B cell (primary cell): Measurements from ENCODE around the gene TPP1. TPM values are rescaled to one million over a fixed set of nuclear protein-coding genes. Genes with fewer than 3 reads are reported as not detected.

Experiments used
- ATAC-seq: fragments of 200-7000 bp; cut with Tn5 transposase; one replicate; pipeline ENCODE4 v1.10.0; 2021; ENCODE audit warnings: low read depth, mild to moderate bottlenecking, moderate number of reproducible peaks, moderate library complexity
- CTCF ChIA-PET: fragments of 350-600 bp; sonication (Branson Sonifier 250); formaldehyde crosslinking; loops from one replicate; lab custom pipeline; 2021; ENCODE audit warnings: antibody characterized with exemption, inconsistent platforms; lab: Charles Lee
- POLR2A ChIA-PET: fragments of 350-600 bp; sonication (Branson Sonifier 250); formaldehyde crosslinking; loops from one replicate; lab custom pipeline; 2021; ENCODE audit warnings: antibody characterized with exemption; lab: Charles Lee
- DNase-seq: peaks from one replicate; pipeline ENCODE4 v3.0.0; 2013
- H2AFZ ChIP-seq: 2 replicates; pipeline ENCODE4 v1.6.1; 2012; ENCODE audit warnings: mild to moderate bottlenecking, low read depth, low read length; ENCODE audit not compliant: insufficient read depth, poor library complexity, severe bottlenecking
- H3K27ac ChIP-seq, 2 donors: 1 replicate in 1 of 2; 2 replicates in 1 of 2; pipeline ENCODE4 v1.5.1; 2012 to 2013; ENCODE audit warnings: low read length in 2 of 2, mild to moderate bottlenecking in 2 of 2, moderate library complexity in 1 of 2
- H3K27me3 ChIP-seq, 4 experiments: fragments of 200-600 bp in 1 of 4; sonication (generic) in 1 of 4; replicated peaks in 1 of 4; 1 replicate in 2 of 4; 2 replicates in 2 of 4; pipeline versions ENCODE4 v1.6.1 to v1.7.0; 2013 to 2016; ENCODE audit warnings: low read length in 3 of 4, mild to moderate bottlenecking in 2 of 4, mixed read lengths in 1 of 4, moderate library complexity in 1 of 4; ENCODE audit not compliant: insufficient read depth in 4 of 4, control insufficient read depth in 3 of 4; ENCODE audit errors: control extremely low read depth in 1 of 4
- H3K36me3 ChIP-seq, 2 experiments: replicated peaks in 1 of 2; 1 replicate in 1 of 2; 2 replicates in 1 of 2; pipeline versions ENCODE4 v1.6.1 to v1.7.1; 2013; ENCODE audit warnings: low read length in 1 of 2; ENCODE audit not compliant: insufficient read depth in 2 of 2, control insufficient read depth in 1 of 2; ENCODE audit errors: control extremely low read depth in 1 of 2, extremely low read depth in 1 of 2
- H3K4me1 ChIP-seq, 2 donors: fragments of 200-600 bp in 1 of 2; sonication (generic) in 1 of 2; 1 replicate in 1 of 2; 2 replicates in 1 of 2; pipeline versions ENCODE4 v1.5.1 to v1.6.1; 2013 to 2017; ENCODE audit warnings: low read length in 2 of 2; ENCODE audit not compliant: control insufficient read depth in 2 of 2, insufficient read depth in 2 of 2
- H3K4me2 ChIP-seq: replicated peaks from 2 replicates; pipeline ENCODE3; 2012; ENCODE audit warnings: mild to moderate bottlenecking, low read depth, low read length; ENCODE audit not compliant: poor library complexity, severe bottlenecking
- H3K4me3 ChIP-seq, 5 experiments: fragments of 200-600 bp in 1 of 5; sonication (generic) in 1 of 5; 1 replicate in 3 of 5; 2 replicates in 2 of 5; pipeline versions ENCODE4 v1.5.1 to v1.7.0; 2011 to 2016; ENCODE audit warnings: low read length in 4 of 5, mild to moderate bottlenecking in 4 of 5, low read depth in 2 of 5, control low read depth in 1 of 5, moderate library complexity in 1 of 5; ENCODE audit not compliant: insufficient read depth in 1 of 5; ENCODE audit errors: control extremely low read depth in 1 of 5, extremely low read depth in 1 of 5
- H3K79me2 ChIP-seq: fragments of 200-600 bp; sonication (generic); one replicate; pipeline ENCODE4 v1.6.0; 2016; ENCODE audit warnings: low read length; ENCODE audit not compliant: control insufficient read depth, insufficient read depth
- H3K9ac ChIP-seq: fragments of 200-600 bp; sonication (generic); 2 replicates; pipeline ENCODE4 v1.6.1; 2017; ENCODE audit warnings: mild to moderate bottlenecking, low read length, moderate library complexity
- H3K9me3 ChIP-seq, 3 donors: one replicate each; pipeline versions ENCODE4 v1.6.1 to v1.7.1; 2013; ENCODE audit warnings: low read length in 2 of 3; ENCODE audit not compliant: control insufficient read depth in 2 of 3, insufficient read depth in 1 of 3; ENCODE audit errors: control extremely low read depth in 1 of 3
- H4K20me1 ChIP-seq: 2 replicates; pipeline ENCODE4 v1.6.0; 2012; ENCODE audit warnings: mild to moderate bottlenecking, low read length; ENCODE audit not compliant: insufficient read depth, control insufficient read depth, poor library complexity, severe bottlenecking
- H3K27ac Mint-ChIP-seq: one replicate; pipeline ENCODE4 v1.8.0; 2021; ENCODE audit warnings: mixed read lengths
- H3K27me3 Mint-ChIP-seq: one replicate; pipeline ENCODE4 v1.8.0; 2021; ENCODE audit warnings: mixed read lengths
- H3K4me1 Mint-ChIP-seq: one replicate; pipeline ENCODE4 v1.8.0; 2021; ENCODE audit warnings: mixed read lengths
- H3K4me3 Mint-ChIP-seq: one replicate; pipeline ENCODE4 v1.8.0; 2021; ENCODE audit warnings: mixed read lengths
- H3K9me3 Mint-ChIP-seq: one replicate; pipeline ENCODE4 v1.8.0; 2022; ENCODE audit warnings: mixed read lengths; ENCODE audit not compliant: insufficient read depth
- CTCF ChIP-seq: fragments of 200-600 bp; IDR thresholded peaks from one replicate; pipeline ENCODE4 v1.8.0; 2022; ENCODE audit warnings: antibody characterized with exemption, mild to moderate bottlenecking
- EZH2 ChIP-seq: IDR thresholded peaks from 2 replicates; pipeline ENCODE4 v1.6.1; 2012; ENCODE audit warnings: borderline replicate concordance, low read depth, mild to moderate bottlenecking, moderate library complexity, low read length; ENCODE audit not compliant: insufficient read depth, poor library complexity, severe bottlenecking
- WGBS: methylation state at CpG from one replicate; pipeline ENCODE4 v1.1.5; 2013; ENCODE audit warnings: missing lambda C conversion rate; ENCODE audit not compliant: insufficient coverage; 5-methylcytosine and 5-hydroxymethylcytosine counted together
- intact Hi-C: fragments of 100-400 bp; cut with micrococcal nuclease; formaldehyde crosslinking; loops from one replicate; pipeline ENCODE4 v1.10.0; 2022
- polyA plus RNA-seq: library from polyadenylated mRNA; depleted of rRNA; stranded (reverse); fragments of >200 nt; gene quantifications from 2 replicates; pipeline ENCODE4 v1.2.3, GENCODE V29; 2012
- total RNA-seq, 2 donors: library from RNA; stranded (reverse); fragments of 120-200 nt in 1 of 2; gene quantifications; 1 replicate in 1 of 2; 2 replicates in 1 of 2; pipeline versions ENCODE4 v1.2.3 to v1.2.4, GENCODE V29; 2013 to 2022

TPP1 gene
- total and polyA plus RNA-seq, 2 donors (not counting 1 experiment from before 2014, with no cell fraction given): 133 to 191 TPM

- Histone ChIP-seq H3K4me1 (peaks cover 24 to 33% of the 10 kb centered on the region in 2 donors), H3K4me2 (peak overlapping the region; percentile 71), H3K79me2 (peaks cover 42% of the 10 kb centered on the region), H2AFZ (peak overlapping the region; percentile 71), H4K20me1 (no peaks in the 10 kb centered on the region), H3K9ac (peak overlapping the region; percentile 98), H3K9me3 (no peaks in the 10 kb centered on the region), H3K27me3 (no peaks in the 10 kb centered on the region), H3K4me3 (peak overlapping the region; percentile 79 to 95 (median 82)), H3K36me3 (peaks cover 2 to 71% of the 10 kb centered on the region in 2 experiments), H3K27ac (peak overlapping the region; percentile 99 to 100)
- peaks cover 41% of the 10 kb centered on the region for H3K4me1 Mint-ChIP-seq
- under 1% methylated on average over 36 of the region's 36 CpGs for WGBS
- ChIA-PET CTCF (interaction anchor here (0.6 to 4.7 kb wide), 10 partner anchors 8 to 99 kb away, joined by 3 to 33 read pairs (median 6); partner anchors contain the start of genes DCHS1 and MRPL17), POLR2A (interaction anchor here (0.7 to 2.1 kb wide), 9 partner anchors 8 to 222 kb away, joined by 3 to 19 read pairs (median 7); partner anchors contain the start of genes ARFIP2, ILK, MRPL17 and SMPD1)
- H3K9me3 Mint-ChIP-seq: no peaks in the 10 kb centered on the region
- ATAC-seq (peak; percentile 8), DNase-seq (no peak)
- H3K27me3 Mint-ChIP-seq: no peaks in the 10 kb centered on the region
- peak overlapping the region; percentile 96 for H3K27ac Mint-ChIP-seq
- no peak for TF ChIP-seq EZH2
- no peak for TF ChIP-seq CTCF
- H3K4me3 Mint-ChIP-seq: peak overlapping the region; percentile 95
- intact Hi-C loops: loop anchor here (1.0 kb wide), 3 partner anchors 9 to 131 kb away; partner anchors contain the start of genes ARFIP2, ILK, MRPL17 and RRP8
Observed at GRCh38 chr11:6611963-6612212, 7.3 kb downstream of the TPP1 start.
